MV-4-11 (cell line): ENCODE results near the gene GRIA3.
A peak's percentile ranks its signal among the peaks of the same experiment; 100 is the strongest.
"Not testable (repeated sequence)": the region's sequence is repeated elsewhere in the genome, so short reads cannot be mapped to it uniquely, and the experiment has no call there.

Source experiments
- DNase-seq: peaks from one replicate; lab custom pipeline; 2025; lab: John Stamatoyannopoulos, UW

Gene GRIA3

DNA sequence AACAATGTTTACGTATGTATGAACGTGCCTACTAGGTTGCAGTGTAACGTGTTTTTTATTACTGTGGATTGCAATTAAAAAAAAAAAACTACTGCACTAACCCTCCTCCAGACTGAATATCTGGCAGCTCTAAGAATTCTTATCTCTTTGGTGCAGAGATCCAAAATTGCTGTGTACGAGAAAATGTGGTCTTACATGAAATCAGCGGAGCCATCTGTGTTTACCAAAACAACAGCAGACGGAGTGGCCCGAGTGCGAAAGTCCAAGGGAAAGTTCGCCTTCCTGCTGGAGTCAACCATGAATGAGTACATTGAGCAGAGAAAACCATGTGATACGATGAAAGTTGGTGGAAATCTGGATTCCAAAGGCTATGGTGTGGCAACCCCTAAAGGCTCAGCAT is 280.6 kb downstream of the GRIA3 start:
- DNase-seq = no peak

DNA sequence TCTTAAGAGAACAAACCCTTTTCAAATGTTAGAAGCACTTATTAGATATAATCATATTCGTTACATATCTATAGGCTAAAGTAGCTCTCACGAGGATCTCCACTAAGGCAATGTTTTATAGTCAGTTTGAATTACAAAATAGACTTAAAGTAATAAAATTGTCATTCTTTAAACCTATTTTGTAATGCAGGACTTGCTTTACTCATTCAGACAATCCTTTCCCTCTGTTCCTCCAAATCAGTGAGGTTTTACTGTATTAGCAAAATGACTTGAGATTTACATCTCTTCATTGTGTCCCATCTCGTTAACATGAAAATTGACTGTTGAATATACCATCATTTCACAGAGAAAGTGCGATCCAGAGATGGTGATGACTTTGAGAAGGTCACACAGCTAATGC is 284.4 kb downstream of the GRIA3 start:
- DNase-seq = no peak

DNA sequence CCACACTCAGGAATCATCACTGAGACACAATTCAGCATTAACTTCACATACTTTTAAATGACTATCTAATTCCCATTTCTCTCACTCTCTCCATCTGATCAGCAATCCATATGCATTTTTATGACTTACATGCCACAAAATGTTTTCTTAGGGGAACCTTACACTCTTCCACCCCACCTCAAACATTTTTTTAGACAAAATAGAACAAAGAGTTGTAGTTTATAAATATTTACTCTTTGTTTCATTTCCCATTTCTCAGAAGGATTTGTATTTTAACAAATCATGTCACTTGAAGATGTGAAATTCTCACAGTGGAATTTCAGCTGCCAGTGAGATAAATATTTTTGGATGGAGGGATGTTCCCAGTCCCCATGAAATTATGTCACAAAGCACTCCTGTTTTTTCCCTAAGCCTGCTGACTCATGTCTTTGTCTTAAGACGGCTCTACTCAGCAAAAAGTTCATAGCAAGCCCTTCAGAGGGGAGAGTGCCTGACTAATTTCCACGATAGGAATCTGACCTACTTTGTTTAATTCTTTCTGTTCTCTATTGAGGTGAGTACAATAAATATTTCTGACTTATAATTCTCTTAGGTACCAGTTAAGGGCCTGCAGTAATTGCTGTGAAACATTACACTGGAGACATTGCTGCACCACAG is 291.1 kb downstream of the GRIA3 start:
- DNase-seq = no peak

DNA sequence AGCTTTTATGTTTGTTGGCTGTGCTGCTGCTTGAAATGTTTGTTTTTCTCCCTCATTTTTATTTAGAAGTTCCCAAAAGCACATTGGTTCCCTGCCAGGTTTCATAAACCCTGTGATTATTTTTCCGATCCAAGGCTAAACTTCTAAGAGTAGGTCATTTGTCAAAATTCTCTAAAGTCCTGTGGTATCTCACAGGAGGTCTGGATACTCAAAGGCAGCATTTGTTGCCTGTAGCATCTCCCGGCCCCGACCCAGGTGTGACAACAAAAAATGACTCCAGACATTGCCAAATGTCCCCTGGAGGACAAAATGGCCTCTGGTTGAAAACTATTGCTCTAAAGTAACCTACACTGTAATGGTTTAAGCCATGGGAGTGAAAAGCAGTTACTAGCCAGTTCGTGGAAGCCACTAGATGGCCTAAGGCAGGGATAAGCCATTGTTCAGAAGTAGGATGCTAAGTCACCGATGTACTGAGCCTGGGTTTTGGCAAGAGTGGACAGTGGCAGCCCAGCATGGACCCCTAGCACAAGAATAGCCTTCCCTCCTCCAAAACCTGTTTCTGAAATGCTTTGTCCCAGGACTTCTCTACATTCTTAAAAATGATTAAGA is 292.6 kb downstream of the GRIA3 start:
- no peak for DNase-seq

- DNase-seq = peak; percentile 33
Measured at GRCh38 chrX:123477673-123478072, 293.6 kb downstream of the GRIA3 start.

GRCh38 chrX:123481913-123482851 is 298.1 kb downstream of the GRIA3 start:
- DNase-seq = no peak

DNA sequence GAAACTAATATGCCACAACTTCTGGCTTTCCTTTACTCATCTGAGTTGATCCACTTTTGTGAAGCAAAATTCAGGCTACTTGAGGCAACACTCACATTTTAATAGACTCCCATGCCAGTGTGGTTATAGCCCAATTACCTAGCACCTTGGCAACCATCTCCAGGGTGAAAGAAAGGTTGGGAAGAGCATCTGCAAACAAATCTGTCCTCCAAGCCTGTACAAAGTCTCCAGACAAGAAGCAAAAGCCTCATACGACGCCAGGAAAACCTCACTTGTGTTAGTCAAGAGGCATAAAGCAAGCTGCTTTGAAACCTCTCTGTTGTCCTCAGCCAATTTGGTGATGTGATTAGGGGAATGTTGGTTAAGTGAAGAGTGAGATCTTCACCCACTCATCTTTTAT is 302.2 kb downstream of the GRIA3 start:
- no peak for DNase-seq

DNA sequence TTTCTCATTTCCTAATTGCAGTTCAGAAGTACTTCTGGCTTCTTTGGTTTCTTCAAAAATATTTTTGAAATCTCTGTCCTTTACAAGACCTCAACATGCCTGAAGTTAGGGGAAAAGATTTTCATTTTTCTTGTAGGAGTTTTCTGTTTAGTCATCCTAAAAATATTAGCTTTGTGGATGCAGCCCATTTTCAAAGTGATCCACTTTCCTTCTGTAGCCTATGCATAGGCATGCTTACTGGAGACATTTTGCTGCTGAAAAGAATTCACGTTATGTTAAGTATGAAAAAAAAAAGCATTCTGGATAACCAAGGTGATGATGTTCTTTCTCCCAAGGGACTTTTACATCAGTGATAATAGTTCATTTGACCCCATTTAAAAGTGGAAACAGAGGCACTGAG is 303.2 kb downstream of the GRIA3 start:
- DNase-seq = no peak

GRCh38 chrX:123487669-123488068 is 303.6 kb downstream of the GRIA3 start:
- no peak for DNase-seq

DNA sequence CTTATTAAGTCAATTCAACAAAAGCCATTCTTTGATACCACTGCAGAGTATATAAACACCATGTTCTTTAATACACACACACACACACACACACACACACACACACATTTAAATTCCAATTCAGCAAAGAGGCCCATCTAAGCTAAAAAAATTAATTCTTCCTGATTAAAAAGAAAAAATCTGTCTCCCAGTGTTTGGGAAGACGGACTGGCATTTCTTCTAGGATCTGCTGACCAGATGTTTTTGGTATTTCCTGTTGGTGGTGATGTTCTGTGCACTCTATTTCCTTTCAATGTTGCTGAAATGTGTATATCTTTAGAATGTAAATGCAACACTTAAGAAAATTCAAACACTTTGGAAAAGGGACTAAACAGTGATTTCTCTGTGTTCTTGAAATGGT is 304.9 kb downstream of the GRIA3 start:
- DNase-seq = no peak

- DNase-seq = peak; percentile 82
Measured at GRCh38 chrX:123493857-123494256, 309.8 kb downstream of the GRIA3 start.

- DNase-seq = no peak
Measured at GRCh38 chrX:123499787-123500186, 315.7 kb downstream of the GRIA3 start.

- DNase-seq = no peak
Measured at GRCh38 chrX:123504047-123504446, 320.0 kb downstream of the GRIA3 start.

GRCh38 chrX:123504630-123505270 is 320.7 kb downstream of the GRIA3 start:
- DNase-seq = no peak

DNA sequence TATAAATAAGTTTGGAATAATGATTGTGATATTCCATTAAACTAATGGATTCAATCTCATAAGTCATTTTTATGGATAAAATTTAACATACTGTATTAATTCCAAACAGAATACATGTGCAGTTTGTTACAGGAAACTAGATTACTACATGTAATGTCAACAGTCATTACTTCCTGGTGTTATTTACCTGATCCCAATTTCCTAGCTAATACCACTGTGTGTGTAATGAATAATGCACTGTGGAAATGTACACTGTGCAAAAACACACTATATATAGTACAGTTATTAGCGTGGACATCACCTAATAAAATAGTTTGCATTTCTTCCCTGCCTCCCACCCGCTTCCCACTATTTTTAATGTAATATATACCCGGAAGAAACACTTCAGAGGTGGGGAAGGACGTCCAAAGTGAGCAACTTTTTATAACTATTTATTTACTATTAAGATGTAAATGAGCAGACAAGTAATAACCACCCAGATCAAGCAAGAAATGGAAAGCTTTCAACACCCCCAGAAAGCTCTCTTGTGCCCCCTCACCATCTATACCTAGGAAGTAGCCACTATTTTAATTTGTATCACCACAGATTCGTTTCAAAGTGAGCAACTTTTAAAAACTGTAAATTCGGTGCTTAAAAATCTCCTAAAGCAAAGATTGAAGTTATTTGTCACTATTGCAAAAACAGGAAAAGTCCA is 329.7 kb downstream of the GRIA3 start:
- DNase-seq = no peak

DNA sequence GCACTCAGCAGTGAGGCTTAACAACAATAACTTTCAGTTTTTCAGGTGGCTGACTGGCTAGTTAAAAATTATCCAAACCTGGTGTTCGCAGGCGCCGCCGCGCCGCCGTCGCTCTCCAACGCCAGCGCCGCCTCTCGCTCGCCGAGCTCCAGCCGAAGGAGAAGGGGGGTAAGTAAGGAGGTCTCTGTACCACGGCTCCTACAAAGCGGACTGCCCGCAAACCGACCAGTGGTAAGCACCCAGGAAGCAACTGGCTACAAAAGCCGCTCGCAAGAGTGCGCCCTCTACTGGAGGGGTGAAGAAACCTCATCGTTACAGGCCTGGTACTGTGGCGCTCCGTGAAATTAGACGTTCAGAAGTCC is 330.2 kb downstream of the GRIA3 start:
- DNase-seq = not testable (repeated sequence)

GRCh38 chrX:123518791-123519190 is 334.7 kb downstream of the GRIA3 start:
- DNase-seq = no peak

GRCh38 chrX:123525123-123525725 is 341.1 kb downstream of the GRIA3 start:
- DNase-seq = no peak

GRCh38 chrX:123530726-123531125 is 346.6 kb downstream of the GRIA3 start:
- not testable (repeated sequence) for DNase-seq
